ENCODE results near the gene ANO4.
A peak's percentile ranks its signal among the peaks of the same experiment; 100 is the strongest.

ANO4 gene

DNA sequence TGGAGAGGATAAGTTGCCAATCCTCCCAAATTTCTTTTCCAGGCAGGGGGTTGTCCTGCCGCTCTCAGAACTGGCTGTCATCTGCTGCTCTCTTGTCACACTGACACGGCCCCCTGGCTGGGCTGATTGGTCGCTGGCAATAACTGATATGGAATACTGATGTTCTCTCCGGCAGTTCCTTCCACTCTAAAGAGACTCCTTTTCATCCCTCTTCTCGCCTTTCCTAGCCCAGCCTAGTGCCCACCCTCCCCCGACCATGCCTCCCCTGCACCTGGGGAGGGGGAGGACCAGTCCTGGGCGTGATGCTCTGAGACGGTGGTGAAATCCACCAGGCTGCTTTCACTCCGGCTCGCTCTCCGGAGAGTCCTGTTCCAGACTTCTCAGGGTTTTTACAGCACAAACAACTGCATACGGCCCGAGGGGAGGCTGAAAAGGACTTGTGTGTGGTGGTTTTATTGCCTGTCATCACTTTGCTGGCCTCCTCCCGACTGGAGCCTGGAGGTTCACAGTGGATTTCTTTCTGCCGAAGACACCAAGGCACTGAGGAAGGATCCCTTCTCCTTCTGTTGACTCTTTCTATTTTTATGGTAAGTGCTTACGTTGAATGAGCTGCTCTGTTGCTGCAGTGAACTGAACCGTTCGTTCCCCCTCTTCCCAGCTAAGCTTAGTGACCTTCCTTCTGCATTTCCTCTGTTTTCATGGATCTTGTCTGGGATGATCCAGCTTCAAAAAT is at the start of gene ANO4:
Gene ANO4, plus strand, starts transcription at position 336 of the 733 bp plus-strand sequence. CDS start 107,010 bp downstream, outside the sequence.
- peak; percentile 61 for DNase-seq

DNA sequence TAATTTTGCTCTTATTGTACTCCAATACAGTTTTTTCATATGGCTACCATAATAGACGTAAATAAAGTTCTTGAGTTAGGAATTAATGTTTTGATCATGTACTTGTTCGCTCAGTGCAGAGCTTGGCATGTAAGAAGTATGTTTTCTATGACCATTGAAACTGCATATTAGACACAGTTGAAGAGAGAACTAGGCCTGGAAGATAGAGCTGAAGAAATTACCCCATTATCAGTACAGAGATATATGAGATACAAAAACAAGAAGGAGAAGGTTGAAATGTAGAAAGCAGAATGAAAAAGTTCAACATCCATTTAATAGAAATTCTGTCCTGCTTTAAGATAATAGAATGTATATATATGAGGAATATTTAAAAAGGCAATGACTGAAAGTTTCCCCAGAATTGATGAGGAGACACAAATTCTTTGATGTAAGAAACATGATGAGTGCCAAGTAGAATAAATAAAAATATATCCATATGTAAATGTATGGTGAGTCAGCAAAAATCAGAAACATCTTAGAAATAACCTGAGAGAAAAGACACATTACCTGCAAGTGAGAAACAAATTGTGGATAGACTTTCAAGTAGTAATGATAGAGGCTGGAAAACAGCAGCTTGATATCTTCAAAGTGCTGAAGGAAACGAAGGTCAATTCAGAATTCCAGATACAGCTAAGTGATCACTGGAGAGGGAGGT is 49.1 kb upstream of the ANO4 start:
- no peak for DNase-seq

DNA sequence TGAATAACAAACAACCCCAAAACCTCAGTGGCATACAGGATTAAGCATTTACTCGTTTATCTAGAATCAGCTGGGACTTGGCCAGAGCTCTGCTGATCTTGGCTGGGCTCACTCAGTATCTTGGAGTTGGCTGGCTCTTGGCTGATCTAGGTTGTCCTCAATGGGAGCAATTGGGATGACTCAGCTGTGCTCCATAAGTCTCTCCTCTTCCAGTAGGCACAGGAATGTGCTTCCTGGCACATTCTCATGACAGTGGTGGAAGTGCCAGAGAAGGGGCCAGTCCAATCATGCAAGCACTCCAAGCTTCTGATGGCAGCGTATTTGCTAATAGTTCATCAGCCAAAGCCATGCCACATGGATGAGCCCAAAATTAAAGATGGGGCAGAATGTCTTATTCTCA is 41.7 kb upstream of the ANO4 start:
- no peak for DNase-seq

DNA sequence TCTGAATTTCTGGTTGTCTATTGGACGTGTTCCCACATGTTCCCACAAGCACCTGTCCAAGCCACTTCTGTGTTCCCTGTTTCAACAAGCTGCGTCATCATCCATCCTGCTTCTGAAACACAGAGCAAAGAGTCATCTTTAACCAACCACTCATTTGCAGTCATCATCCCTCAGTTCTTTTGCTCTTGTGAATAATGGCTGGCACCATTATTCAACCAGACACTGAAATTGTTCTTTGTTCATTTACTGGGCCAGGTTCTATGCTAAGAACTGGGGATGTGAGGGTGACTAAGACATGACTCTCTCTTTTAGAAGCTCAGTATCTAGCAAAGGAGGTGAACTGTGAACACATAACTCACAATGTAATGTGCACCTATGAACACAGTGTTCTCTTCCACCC is 40.7 kb upstream of the ANO4 start:
- DNase-seq = peak; percentile 88

DNA sequence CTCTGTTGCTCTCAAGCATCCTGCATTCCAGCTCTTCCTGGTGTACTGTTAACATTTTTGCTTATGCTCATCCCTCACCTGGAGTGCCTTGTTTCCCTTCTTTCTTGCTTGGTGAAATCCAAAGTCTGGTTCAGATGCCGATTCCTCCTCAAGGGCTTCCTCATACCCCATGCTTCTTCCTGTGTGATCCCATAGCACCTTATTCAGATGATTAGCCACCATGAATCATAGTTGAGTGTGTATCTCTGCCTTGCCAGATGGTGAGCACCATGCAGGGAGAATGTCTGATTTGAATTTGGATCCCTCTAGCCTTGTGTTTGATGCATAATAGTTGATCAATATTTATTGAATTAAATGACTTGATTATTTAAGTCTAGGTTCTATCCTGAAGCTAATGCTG is 39.4 kb upstream of the ANO4 start:
- DNase-seq = peak; percentile 53

DNA sequence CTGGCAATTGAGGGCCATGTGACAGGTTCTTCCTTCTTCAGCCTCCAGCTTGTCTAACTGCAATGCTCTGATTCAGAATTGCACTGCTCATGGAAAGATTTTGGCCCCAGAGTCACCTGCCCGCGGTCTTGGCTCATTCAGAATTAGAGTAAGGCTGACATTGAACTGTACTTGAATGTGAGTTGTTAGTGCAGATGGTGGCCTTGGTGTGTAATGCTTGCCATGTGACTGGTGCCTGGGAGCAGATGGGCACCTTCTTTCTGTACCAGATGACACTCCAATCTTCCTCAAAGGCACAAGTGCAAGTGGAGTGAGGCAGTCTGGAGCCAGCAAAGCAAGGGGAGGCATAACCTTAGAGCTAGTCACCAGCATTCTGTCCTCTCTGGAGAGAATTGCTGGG is 36.5 kb upstream of the ANO4 start:
- no peak for DNase-seq

DNA sequence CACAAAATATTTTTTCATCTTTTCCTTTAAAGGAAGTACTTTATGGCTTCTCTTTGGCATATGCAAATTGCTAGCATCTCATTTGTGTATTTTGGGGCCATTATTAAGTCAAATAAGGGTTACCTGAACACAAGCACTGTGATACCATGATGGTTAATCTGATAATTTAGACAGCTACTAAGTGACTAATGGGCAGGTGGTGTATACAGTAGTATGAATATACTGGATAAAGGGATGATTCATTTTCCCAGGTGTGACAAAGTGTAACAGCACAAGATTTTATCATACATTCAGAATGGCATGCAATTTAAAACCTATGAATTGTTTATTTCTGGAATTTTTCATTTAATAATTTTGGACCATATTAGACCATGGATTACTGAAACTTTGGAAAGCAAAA is 27.2 kb upstream of the ANO4 start:
- no peak for DNase-seq

DNA sequence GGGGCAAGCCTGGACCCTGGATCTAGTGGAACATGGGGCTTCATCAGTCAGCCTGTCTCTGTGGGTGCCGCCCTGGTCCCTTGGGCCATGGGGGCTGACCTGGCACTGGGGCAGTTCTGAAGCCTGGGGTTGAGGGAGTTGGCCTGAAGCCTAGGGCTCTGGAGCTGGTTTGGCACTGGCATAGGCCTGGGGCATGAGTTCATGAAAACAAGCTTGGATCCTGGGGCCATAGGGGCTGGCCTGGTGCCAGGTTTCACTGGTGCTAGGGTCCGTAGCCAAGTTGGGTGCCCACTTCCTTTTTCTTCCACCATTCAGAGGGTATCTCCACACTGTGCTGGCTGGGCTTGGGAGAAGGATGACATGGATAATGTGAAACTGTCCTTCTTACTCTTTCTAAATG is 26.6 kb upstream of the ANO4 start:
- no peak for DNase-seq

DNA sequence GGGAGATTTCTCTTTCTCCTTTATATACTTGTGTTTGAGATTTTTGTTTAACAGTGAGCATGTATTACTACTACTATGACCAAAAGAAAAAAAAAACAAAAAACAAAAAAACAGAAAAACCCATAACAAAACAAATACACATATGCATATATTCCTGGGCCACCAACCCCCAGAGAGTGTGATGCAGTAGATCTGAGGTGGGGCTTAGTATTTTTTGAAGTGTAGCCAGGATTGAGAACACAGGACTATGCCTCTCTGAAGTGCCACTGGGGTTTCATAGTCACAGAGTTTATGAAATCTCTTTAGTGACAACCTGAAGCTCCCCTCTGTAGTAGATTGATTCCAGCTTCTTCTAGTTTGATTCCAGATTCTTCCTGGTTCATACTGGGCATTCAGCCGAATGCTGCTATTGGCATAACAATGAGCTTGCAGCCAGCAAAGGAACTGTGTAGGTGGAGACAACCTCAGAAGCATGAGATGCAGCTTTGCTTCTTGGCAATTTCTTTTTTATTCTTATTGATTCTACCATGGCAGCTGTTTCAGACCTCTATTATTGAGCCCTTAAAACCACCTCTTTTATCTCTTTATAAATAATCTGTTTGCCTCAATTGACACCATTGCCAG is 15.5 kb upstream of the ANO4 start:
- DNase-seq = no peak

DNA sequence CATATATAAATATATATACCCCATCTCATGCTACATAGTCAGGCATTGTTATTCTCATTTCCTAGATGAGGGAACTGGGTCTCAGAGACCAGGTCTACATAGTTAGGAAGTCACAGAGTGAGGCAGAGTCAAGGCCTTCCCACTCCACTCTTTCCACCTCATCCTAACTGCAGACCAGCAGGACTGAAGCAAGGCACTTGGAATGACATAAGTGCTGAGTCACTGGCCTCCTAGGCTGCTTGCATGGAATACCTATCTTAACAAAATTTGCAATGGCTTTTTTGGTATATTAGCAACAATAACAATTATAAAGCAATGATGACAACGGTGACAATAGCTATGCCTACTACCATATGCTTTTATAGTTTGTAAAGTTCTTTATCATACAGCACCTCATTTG is 5.4 kb upstream of the ANO4 start:
- no peak for DNase-seq

DNA sequence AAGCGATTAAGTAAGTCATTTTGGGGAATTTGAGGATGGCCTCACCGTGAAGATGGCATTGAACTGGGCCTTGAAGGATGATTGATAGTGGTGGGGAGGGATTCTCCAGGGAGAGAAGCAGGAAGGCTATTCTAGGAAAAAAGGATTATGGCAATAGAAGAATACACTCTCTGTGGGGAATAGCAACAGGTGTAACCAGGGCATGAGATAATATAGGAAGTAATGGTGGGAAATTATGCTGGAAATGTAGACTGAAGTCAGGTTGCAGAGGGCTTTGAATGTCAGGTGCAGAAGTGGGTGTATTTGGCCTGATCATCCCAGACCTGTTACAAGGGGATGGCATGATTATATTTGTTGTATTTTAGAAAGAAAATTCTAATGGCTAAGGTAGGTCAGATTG is 4.6 kb upstream of the ANO4 start:
- DNase-seq = no peak

DNA sequence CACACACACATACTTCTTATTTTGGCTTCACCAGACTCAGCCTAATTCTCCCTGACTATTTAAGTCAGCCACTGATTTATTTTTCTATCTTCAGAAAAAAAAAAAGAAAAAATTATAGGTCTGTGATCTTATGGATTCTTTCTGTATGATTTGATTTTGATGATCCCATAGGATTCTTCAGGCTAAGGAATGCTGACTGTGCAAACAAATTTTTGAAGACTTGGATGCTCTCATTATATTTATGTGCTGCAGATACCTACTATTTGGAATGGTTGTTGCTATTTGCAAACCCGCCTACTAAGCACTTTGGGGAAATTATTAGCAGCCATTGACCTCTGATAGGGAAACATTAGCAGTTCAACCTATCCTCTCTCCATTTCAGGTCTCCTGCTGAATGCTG is 4.0 kb upstream of the ANO4 start:
- DNase-seq = no peak

DNA sequence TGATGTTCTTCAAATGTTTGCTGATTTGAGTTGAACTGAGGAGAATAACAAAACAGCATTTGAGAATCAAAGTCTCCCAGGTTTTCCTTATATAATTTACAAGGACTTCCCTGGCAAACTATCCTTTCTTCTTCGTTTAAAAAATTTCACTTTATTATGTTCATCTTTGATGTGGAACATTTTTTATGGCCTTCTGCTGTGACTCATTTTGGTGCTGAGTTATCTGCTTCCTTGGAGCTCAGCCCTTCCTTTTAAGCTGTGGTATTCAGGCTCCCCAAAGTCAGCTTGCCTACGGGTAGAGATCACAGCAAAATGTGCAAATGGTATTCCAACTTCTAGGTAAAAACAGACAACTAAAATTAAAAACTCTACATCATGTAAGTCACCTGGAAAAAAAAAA is 1.4 kb upstream of the ANO4 start:
- no peak for DNase-seq

DNA sequence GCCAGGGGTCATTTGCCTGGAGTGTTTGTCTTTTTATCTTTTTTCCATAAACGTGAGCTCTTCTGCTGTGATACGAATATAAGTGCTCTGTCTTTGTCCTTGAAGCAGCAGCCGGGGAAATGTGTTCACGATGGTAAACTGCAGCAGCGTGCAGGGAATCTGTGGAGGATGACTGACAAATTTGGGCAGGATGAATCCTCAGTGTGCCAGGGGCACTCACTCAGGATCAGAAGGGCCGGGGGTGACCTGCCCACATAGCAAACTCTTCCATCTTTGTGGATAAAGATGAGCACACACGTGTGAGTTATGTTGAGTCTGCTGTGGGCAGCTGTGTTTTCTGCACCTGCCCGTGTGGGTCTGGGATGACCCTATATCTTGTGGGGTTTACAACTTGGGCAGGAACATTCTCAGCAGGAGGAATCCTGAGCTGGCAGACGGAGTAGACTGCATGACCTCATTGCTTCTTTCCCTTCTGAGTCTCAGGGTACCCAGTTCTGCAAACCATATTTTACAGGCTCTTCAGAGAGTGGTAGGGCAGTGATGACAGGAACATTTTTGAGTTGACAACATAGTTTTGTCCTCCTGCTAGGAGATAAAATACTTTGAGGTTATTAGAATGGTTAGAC is 711 bp downstream of the ANO4 start:
- peak; percentile 12 for DNase-seq

DNA sequence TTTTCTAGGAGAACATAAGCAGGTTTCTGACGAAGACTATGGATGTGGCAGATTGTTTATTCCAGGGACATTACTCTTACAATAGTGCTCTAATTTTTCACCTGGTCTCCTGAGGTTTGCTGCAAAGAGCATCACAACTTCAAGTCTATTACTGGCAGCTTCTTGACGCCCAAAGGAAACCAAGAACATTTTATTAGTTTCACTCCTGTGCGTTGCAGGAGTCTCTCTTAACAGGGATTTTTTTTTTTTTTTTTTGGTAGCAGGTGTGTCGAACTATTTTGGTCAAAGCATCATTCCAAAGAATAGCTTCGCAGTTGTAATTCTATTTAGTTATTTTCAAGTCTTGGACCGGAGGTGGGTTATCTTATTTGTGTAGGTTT is 1.2 kb downstream of the ANO4 start:
- DNase-seq = no peak

DNA sequence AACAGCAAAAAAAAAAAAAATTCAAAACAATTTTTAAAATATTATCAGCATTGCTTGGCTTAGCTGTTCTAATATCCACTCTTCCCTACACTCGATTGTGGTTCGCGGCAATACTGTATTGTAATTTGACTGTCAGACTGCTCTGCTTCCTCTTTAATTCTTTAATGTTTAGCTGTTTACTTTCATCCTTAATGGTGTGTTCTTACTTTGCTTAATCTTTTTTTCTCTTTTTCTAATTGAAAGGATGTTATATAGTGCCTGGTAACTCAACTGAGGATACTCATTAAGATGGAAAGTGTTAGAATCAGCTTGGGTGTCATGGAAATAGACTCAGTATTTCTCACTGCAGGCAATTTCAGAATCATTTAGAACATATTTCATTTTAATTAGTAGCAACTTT is 2.0 kb downstream of the ANO4 start:
- no peak for DNase-seq

DNA sequence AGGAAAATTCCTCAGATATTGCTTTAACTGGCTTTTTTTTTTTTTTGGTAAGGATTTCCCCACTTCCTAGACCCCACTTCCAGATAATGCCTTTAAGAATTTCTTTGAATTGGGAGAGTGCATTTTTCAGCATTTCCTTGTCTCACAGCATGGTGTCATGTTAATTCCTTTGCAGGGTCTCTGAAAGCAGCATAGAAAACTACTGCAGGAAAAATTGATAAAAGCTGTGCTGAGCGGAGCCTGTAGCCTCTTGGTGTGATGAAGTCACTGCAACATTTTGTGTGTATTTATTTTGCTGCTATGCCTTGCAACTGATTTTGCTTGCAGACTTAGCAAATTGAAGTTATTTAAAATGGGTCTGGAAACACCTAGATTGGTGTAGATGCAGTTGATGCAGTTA is 2.7 kb downstream of the ANO4 start:
- DNase-seq = no peak

DNA sequence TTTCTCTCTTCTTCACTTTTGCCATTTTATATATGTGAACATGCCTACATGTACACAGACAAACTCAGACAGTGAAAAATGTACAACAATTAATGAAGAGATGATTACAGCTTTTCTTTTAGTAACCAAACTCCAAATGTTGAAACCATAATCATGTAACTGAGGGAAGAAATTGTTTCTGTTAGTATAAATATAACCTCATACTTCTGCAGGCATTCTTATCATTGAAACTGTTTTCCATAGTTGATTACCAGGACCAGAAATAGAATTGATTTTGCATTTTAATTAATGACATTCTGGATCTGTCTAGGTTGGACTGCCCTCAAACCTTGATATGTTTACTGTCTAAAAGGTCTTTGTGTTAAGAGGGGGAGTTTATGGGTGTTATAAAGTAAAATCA is 3.2 kb downstream of the ANO4 start:
- no peak for DNase-seq

DNA sequence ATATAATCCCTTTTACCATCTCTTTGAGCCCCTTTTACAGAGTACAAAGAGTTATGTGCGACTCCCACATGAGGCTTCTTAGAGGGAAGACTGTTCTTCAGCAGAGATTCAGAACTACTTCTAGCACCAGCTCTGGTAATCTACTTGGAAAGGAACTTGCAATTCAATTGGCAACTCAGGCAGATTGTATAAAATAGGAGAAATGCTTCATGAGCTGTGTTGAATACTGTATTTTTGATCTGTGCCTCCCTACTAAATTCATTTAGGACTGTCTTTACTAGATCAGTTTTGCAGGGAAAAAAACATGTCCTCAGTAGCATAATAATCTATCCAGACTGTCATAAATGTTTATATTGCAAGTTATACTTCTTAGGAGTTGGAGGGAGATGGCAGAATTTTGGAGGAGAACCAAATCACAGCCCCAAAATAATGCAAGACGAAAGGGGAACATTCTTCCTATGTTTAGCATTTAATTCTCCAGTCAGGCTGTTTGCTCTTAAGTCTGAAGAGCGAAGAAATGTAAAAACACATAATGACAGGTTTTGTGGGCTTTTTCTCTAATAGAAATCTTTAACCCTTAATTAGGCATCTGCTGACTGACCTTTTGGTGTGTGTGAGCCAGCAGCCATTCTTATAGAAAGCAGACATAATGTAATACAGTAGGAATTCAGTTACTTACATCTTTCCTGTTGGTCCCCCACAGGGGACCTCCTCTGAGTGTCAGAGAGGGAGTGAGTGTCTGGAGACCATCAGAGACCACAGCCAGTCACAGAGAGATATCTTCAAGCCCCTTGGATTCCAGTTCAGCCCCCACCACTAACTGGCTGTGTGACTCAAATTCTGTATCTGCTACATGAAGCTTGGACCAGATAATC is 3.9 kb downstream of the ANO4 start:
- DNase-seq = no peak

DNA sequence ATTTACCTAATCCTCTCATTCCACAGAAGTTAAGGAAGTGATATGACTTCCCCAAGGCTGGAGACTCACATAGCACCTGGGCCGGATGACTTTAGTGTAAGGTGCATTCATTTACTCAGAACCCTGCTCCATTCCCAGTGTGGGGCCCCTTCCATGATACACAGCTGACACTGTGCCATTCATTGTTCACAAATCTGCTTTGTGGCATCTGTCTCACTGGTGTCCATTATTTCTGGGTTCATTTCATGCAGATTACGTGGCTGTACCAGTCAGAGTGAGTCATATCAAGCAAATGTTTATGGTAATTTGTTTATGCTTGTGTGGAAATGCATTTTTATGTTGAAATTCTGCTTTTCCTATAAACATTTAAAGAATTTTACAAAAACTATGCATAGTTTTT is 5.2 kb downstream of the ANO4 start:
- no peak for DNase-seq

DNA sequence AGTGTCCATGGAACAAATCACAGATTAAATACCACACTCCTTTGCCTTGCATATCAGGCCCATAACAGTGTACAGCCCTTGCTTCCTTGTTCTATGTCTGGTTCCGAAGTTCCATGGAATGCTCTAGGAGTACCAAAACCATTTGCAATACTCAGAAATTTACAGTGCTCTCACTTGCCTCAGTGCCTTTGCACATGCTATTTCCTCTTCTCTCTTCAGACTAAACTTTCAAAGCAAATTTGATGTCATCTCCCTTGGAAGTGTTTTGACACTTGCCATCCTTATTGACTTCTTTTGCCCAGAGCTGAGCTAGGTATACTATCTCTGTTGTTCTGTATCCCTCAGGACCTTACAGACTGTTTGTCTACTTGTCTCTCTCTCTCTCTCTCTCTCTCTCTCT is 6.1 kb downstream of the ANO4 start:
- DNase-seq = no peak

DNA sequence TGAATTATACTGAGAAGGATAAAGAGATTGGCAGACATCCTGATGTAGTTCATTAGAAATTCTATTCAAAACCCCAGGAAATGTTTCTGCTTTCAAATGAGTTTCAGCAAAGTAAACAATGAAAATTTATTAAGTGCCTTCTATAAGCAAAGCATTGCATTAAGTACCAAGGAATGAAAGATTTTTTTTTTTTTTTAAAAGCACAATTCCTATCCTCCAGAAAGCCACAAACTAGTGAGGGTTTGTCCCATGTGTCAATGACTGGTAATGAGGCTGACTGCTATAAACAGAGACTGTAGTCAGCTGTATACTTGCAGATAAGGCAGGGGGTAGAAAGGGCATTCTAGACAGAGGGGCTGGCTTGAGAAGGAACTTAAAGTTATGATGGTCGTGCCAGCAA is 6.7 kb downstream of the ANO4 start:
- DNase-seq = no peak

DNA sequence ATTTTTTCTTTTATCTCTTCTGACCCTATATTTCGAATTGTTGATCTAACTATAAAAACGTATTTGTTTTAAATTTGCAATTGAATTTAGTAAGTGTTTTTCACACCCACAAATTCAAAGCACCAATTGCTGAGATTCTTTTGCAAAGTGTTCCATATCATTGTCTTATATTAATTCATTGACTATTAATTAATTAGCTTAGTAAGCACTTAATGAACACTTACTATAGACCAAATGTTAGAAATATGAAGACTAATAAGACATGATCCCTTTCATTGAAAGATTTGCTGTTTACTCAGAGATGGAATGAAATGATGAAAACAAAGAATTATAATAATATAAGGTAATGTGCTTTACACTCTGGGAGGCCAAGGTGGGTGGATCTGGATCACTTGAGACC is 14.2 kb downstream of the ANO4 start:
- no peak for DNase-seq

Measured in NCI-H1105 (cell line).